NCI-H2227 (cell line): Measurements from ENCODE around the gene ILDR2.
"Not testable (repeated sequence)": the region's sequence is repeated elsewhere in the genome, so short reads cannot be mapped to it uniquely, and the experiment has no call there.

Experiments used
- DNase-seq: peaks from one replicate; lab custom pipeline; 2025; ENCODE audit not compliant: unreplicated experiment; lab: John Stamatoyannopoulos, UW

Gene ILDR2

DNA sequence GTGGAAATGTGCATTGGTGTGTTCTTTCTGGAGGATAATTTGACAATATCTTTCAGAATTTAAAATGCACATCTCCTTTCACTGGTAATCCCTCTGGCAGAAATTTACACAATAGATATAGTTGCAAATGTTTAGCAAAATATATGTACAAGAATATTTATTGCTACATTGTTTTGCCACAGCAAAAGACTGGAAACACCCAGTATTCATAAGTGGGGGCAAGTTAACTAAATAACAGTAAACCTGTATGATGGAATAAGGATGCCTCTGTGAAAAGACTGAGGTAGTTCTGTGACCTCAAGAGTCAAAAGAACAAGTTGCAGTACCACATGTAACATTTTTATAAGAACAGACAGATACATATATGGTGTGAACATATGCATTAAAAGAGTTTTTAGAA, 85.6 kb downstream of the ILDR2 start:
- no peak for DNase-seq

DNA sequence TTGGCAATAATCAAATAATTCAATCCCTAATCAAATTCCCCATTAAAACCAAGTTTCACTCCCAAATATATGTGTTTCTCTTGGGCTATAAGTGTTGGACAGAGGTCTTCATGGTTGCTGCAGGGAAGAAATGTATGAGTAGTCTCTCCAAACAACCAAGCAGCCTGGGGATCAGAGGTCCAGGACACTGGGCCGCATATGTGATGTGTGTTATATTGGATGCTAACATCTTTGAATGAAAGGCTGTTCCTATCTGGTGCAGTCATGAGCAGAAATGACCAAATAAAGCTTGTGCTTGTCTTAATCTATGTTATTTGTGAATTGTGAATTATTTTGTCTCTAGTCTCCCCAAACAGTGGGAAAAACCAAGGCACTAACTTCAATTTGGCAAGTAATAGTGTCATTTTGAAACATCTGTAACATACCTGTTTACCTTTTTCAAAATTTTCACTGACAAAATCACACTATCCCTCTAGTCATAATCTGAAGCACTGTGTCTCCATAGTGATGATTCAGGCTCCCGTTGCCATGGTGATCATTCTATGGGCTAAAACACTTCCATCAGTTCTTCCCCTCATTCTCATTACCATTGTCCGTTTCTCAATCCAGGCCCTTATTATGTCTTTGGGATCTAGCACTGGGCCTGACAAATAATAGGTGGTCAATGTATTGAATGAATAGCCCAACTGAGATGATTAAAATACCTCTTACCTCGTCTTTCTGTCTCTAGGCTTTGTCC, 86.8 kb downstream of the ILDR2 start:
- peak; percentile 76 for DNase-seq

DNA sequence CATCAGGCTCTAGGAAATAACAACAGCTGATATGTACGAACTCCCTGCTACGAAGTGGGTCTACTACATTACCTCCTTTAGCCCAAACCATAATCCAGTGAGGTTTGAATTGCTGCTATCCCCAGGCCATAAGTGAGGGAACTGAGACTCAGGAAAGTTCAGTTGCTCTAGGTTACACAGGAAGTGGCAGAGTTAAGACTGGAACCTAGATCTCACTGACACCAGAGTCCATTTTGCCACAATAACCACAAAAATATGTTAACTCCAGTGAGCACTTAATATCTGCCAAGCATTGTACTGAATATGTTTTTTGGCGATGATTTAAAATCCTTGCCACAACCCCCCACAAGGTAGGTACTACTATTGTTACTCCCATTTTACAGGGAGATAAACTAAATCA, 90.4 kb downstream of the ILDR2 start:
- no peak for DNase-seq

DNA sequence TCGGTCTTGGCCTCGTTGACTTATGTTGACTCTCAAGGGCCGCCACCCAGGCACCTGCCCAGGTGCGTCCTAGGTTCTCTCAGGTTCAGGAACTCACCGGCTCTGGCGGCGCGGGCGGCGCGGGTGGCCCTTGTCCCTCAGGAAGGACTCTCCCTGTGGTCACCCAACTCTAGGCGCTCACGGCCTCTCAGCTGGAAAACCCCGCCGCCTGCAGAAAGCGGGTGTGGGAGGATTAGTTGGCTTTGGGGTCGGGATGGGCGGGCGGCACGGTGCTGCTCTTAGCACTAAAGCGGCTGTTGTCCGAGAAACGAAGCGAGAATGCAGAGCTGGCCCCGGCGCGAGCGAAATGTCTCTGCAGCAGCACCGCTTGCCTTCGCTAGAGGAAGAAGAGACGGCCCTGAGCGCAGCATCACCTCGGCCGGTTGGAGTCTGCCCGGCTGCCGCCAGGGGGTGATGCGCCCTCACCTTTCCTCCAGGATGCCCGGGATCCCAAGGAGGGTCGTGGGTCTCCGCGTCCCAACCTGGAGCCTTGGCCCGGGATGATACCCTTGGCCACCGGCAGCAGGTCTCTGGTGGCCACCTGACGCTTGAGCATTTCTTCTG, 91.2 kb downstream of the ILDR2 start:
- peak; percentile 75 for DNase-seq

DNA sequence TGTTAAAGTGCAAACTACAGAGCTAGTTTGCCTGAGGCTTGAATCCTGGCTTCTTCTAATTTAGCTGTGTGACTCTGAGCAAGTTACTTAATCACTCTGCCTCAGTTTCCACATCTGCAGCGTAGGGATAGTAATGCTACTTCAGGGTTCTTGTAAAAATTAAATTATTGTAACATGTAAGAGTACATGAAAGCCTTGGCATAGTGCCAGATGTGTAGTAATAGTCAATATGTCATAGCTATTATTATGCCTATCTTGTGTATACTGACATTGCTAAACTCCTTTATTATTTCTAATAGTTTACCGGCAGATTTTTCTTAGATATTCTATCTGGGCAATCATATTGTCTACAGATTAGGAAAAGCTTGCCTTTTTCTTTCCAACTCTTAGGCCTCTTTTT, 92.4 kb downstream of the ILDR2 start:
- DNase-seq = no peak

DNA sequence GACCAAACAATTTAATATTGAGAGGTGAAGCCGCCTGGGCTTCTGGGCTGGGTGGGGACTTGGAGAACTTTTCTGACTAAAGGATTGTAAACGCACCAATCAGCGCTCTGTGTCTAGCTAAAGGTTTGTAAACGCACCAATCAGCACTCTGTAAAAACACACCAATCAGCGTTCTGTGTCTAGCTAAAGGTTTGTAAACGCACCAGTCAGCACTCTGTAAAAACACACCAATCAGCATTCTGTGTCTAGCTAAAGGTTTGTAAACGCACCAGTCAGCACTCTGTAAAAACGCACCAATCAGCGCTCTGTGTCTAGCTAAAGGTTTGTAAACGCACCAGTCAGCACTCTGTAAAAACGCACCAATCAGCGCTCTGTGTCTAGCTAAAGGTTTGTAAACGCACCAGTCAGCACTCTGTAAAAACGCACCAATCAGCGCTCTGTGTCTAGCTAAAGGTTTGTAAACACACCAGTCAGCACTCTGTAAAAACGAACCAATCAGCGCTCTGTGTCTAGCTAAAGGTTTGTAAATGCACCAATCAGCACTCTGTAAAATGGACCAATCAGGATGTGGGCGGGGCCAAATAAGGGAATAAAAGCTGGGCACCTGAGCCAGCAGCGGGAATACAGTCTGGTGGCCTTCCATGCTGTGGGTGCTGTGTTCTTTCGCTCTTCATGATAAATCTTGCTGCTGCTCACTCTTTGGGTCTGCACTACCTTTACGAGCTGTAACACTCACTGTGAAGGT, 97.0 kb downstream of the ILDR2 start:
- DNase-seq = not testable (repeated sequence)

DNA sequence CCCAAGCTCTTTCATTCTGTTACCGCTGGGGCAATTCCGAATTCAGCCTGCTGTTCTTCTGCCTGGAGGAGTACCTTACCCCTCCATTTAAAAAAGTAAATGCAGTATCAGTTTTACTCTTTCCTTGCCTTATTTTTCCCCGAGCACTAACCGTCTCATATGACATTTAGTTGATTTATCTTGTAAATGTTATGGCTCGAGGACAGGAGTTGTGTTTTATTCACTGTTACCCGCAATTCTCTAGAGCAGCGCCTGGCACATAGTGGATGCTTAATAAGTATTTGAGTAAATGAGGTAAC, 98.9 kb downstream of the ILDR2 start:
- no peak for DNase-seq

DNA sequence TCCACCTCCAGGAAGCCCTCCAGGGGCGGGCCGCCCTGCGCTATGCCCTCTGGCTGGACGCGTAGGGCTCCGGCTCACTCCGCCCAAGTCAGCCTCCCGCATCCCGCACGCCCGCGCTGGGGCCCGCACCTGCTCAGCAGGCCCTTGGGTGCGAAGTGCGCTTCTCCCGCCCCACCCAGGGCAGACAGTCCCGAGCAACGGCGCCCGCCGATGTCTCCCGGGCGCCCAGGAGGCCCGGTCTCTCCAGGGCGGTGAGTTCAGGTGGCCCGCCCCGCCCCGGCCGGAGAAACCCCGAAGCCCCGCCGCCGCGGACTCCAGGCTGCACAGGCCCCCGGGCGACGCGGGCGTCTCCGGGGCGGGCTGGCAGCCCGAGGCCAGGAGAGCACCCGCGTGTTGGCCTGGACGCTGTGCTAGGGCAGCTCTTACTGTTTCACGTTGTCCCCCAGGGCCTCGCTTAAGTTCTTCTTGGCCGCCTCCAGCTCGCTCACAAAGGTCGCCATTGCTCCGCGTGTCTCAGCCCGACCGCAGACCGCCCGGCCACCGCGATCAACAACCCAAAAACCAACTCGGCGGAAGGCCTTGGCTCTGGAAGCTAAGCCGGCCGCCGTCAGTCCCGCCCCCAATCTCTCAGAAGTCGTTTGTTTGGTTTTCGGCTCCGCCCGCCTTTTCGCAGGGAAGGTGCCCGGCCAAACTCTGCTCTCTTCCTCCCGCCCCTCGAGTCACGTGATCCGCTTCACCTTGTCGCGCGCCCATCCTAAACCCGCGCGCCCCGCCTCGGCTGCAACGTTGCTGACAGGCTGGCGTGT, 99.4 kb downstream of the ILDR2 start, which contains the start of gene TADA1:
Gene TADA1, minus strand, starts transcription at position 531 of the 806 bp plus-strand sequence. Its CDS starts 31 bp downstream, at position 500.
- DNase-seq = peak; percentile 99

DNA sequence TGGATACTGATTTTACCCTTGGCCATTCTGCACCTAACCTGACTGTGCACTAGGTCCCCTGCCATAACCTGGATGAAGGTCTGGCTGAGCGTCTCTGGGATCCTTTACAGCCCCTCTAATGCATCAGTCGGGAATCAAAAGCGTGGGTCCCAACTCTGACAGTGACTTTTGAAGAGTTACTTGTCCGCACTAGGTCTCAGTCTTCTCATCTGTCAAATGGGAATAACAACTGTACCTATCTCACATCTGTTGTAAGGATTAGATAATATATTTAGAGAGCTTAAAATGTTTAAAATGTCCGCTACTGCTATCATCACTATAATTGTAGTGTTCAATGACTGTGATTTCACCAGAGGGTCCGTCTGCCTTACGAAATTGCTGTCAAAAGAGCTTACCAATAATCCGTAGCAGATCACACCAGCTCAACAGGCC, 100.0 kb downstream of the ILDR2 start:
- DNase-seq = peak; percentile 48

DNA sequence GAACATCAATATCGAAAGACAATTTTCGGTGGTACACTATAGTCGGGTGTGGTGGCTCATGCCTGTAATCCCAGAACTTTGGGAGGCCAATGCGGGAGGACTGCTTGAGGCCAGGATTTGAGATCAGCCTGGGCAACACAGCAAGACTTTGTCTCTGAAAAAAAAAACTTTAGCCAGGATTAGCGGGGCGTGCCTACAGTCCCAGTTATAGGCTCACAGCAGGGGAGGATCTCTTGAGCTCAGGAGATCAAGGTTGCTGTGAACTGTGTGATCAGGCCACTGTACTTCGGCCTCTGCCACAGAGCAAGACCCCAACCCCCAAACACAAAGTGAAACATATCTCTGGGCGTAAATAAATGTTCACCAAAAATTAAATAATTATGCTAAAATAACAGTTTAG, 100.9 kb downstream of the ILDR2 start:
- no peak for DNase-seq

DNA sequence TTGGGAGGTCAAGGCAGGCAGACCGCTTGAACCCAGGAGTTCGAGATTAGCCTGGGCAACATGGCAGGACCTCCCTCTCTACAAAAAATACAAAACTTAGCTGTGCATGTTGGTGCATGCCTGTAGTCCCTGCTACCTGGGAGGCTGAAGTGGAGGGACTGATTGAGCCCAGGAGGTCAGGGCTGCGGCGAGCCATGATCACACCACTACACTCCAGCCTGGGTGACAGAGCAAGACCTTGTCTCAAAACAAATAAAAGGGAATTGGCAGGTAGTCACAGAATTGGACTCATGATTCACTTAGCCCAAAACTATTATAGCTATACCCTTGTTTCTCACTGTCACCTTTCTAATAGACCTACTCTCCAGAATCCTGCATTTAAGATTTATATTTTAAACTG, 104.8 kb downstream of the ILDR2 start:
- no peak for DNase-seq

DNA sequence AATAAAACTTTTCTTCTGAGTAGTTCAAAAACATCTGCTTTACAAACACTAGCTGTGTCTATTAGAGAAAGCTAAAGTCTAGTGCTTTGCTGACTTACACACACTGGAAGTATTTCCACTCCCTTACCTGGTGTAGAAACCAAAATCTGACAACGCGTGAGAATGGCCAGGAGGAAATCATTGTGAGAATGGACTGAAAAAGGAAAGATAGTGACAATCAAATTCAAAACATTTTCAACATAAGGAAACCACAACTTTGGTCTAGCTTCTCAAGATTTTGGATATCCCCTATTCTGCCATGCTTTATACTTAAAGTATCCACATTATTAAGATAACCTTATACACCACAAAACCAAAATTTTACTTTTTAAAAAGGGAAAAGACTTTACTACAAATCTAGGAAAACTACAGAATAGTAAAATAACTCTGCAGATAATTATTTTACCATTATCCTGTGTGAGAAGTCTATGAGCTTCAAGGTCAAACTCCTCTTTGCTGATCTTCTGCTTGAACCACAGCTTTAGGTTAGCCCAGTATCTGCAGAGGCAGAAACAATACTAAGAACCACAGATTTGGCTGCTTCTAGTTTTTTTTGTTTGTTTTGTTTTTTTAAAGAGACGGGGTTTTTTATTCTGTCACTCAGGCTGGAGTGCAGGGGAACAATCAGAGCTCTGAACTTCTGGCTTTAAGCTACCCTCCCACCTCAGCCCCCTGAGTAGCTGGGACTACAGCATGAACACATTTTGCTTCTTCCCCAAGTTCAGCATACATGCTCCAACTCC, 105.8 kb downstream of the ILDR2 start:
- DNase-seq = no peak

DNA sequence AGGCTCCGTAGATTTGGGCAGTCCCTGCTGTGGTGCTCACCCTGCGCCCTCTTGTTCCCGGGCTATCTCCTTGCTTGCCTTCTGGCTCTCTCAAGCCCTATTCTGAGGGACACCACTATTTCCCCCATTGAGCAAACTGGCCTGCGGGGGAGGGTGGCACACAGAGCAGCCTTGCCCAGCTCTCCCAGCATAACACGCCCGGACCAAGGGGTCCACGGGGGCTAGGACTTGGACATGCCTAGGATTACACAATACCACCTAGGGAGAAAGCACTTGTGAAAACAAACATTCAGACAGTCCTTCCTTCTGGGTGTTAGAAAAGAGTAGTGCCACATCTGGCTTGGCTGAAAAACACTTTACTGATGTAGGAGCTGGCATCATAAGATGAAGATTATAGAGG, 106.7 kb downstream of the ILDR2 start:
- no peak for DNase-seq

DNA sequence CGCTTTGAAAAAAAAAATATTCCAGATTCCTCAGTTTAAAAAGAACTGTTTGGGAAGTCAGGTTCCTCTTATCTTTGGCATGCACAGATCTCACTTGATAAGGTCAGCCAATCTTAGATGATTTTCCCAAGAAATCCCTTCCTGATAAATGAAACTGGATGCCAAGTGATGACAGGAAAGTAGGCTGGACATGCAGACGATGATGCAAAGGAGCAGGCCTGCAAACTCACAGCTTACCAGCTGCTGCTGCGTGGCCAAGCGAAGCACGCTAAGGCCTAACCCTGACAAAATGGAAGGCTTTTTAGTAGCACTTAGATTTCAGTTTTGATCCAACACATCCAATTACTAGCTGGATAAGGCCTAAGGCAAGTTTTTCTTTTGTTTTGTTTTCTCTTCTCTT, 109.4 kb downstream of the ILDR2 start:
- DNase-seq = no peak

DNA sequence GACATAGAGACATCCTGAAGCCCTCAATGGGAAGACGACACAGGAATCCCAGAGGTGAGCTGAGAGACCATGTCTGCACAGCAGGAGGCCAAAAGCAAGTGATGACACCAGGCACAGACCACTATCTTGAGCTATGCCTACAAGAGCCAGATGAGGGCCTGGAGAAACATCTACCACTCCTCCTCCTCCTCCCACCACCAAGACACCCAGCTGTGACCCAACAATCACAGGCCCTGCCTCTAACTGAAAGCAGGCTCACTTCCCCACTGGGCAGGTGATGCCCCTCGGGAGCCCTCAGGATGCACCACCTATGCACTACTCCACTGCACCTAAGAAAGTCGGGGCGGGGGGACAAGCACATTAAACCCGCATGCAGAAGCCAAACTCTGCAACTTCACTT, 115.7 kb downstream of the ILDR2 start:
- no peak for DNase-seq

DNA sequence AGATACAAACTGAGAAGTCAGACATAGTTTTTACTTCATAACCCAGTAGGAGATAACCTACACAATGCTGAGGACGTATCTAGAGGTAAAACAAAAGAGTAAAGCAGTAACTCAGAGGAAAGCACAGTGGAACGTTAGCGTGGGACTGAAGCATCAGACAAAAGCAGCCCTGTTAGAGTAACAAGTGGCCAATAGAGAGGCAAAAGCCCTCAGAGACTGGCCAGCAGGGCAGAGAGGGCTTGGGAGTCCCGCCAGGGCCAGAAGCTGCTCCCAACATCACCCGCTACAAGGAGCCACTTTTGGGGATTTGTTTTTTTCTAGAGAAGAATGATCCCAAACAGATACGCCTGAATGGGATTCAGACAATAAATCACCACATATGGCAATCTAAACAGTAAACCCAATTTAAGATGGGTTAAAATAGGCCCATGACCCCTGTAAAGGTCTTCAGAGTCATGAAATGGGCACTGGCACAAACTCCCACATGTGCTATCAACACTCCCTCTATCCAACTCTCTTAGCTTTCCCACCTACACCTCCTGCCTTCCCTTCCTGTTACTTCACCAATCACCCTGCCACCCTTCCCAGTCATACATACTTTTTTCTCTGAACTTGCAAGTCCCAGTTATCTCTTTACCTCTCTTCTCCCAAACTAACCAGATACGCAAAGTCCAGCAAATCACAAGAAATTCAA, 116.5 kb downstream of the ILDR2 start:
- no peak for DNase-seq
